Mammary epithelial cell (primary cell): ENCODE measurements around the gene ROR1.

Source experiments
- CTCF ChIP-seq, 2 donors: IDR thresholded peaks in 1 of 2; conservative IDR thresholded peaks in 1 of 2; 2 replicates each; pipeline ENCODE4 v1.5.1; 2011 to 2012; ENCODE audit warnings: inconsistent platforms in 2 of 2, low read length in 2 of 2, mild to moderate bottlenecking in 2 of 2, control low read depth in 1 of 2, low read depth in 1 of 2; ENCODE audit not compliant: insufficient read depth in 1 of 2; ENCODE audit errors: extremely low read depth in 1 of 2
- EZH2 ChIP-seq: IDR thresholded peaks from 2 replicates; pipeline ENCODE4 v1.6.1; 2012; ENCODE audit warnings: low read length, inconsistent platforms, borderline replicate concordance

GRCh38 chr1:63928186-63929105, 154.6 kb downstream of the ROR1 start:
- TF ChIP-seq CTCF (conservative IDR thresholded peaks at IDR 0.05 in 1 of 2, IDR thresholded peaks at IDR 0.05 in 1 of 2; ENCODE audit: extremely low read depth in 1 of 2, insufficient read depth in 1 of 2, low read depth in 1 of 2, low read length in 2 of 2) = no peak
- no peak for TF ChIP-seq EZH2
